DMS79 treated with DMSO at 0.1 percent for 48 hours (cell line): Measurements from ENCODE around the gene UBC.
"Not testable (repeated sequence)": the region's sequence is repeated elsewhere in the genome, so short reads cannot be mapped to it uniquely, and the experiment has no call there.

ENCODE experiments used
- DNase-seq: peaks from one replicate; lab custom pipeline; 2025; lab: John Stamatoyannopoulos, UW

The UBC gene

GRCh38 chr12:124930586-124930985 lies 16.1 kb upstream of the UBC start:
- no peak for DNase-seq

- no peak for DNase-seq
Observed at GRCh38 chr12:124929649-124930419, 15.4 kb upstream of the UBC start.

- DNase-seq = no peak
Observed at GRCh38 chr12:124928912-124929530, 14.6 kb upstream of the UBC start.

- DNase-seq = no peak
Observed at GRCh38 chr12:124928095-124928911, 13.9 kb upstream of the UBC start.

DNA sequence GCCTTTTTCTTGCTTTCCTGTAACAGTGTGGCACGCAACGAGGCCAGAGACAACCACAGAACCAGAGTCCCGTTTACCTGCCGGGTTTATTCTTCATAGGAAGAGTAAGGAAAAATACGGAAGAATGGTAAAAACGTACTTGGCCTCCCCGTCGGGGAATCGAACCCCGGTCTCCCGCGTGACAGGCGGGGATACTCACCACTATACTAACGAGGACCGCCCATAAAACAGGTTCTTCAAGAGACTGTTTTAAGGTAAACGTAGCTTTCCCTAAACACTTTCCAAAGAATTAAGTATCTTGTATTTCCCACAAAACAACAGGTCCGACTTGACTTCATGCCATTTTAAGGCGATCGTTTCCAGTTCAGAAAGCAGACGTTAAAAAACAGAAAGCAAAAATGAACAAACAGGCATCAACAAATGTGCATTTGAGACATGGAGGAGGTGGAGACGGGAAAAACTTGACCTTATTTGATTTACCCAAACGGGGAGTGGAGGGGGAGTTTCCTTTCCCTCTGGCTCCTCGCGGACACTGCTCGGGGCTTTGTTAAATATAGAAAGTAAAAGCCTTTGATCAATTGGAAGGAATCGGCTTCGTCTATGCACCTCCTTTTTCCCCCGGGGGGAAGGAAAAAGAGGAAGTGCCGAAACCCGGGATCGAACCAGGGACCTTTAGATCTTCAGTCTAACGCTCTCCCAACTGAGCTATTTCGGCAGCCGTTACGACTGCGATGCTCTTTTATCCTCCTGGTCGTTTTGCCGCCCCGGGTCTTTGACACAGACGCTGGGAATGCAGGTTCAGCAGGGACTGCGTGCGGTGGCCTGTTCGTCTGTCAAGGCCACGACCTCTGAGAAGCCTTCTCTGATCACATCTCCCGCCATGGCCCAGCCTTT lies 13.0 kb upstream of the UBC start:
- no peak for DNase-seq

- DNase-seq = not testable (repeated sequence)
Observed at GRCh38 chr12:124925782-124926181, 11.3 kb upstream of the UBC start.

DNA sequence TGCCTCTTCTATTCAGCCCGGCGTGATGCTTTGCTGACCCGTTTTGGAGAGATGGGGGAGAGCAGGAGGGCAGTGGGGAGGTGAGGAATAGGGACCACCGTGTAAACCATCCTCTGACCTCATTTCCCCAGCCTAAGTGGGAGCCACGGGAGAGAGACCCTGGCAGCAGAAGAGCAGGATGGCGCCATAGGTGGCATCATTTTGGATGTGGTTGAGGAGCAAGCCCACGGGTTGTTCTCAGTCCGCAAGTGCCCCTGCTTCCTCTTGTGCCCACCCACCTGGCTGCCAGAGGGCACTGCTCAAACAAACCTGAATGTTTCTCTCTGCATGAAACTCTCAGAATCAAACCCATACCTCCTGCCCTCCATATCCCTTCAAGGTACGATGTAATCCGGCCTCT lies 10.7 kb upstream of the UBC start:
- no peak for DNase-seq

GRCh38 chr12:124923905-124924734 lies 9.7 kb upstream of the UBC start:
- no peak for DNase-seq

DNA sequence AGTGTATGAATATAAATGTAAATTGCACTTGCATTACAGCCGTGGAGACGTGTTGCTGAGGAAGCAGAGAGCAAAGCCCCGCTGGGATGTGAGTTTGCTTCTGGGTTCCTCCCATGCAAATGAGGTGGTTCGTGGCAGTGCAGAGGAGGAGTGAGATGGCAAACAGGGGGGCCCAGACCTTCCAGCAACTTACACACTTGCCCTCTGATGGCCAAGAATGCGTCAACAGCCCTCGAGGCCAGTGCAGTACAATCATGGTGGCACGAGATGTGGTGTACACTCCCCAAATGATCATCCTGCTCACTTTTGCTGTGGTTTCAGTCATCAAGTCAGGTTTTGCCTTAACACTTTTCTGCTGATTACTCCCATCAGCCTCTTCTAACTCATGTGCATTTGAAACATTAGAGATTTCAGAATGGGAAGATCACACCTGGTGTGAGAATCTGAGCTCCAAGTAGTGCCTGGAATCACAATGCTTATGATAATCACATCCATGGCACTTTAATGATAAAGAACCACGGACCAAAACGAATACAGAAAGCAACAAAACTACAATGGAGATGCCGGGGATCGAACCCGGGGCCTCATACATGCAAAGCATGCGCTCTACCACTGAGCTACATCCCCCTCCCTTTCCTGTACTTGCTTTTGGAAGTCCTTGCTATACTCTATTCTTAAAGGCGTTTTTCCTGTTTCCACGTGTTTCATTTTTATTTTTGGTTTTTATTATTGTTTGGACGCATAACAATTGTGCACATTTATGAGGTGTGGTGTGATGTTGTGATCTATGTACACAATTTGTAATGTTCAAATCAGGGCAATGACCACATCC lies 7.0 kb upstream of the UBC start:
- no peak for DNase-seq

DNA sequence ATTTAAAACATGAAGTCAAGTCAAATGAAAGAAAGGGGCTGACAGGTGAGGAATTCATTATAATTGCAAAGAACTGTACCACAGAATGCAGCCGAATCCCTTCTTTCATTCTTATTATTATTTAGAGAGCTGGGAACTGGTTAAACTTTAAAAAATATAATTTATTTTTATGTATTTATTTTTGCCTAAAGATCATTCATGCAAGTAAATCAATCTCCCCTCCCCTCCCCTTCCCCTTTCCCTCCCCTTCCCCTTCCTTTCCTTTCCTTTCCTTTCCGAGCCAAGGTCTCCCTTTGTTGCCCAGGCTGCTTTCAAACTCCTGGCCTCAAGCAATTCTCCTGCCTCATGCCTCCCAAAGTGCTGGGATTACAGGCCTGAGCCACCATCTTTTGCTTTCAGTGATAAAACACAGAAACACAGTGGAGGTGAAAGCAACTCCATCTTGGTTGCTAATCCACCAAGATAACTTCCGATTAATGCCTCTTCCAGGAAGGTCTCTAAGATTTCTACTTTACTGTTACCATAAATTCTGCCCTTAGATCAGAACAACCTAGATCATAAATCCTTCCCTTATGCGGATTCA lies 6.0 kb upstream of the UBC start:
- DNase-seq = no peak

- no peak for DNase-seq
Observed at GRCh38 chr12:124919521-124920352, 5.3 kb upstream of the UBC start.

GRCh38 chr12:124918622-124918988 lies 4.2 kb upstream of the UBC start:
- not testable (repeated sequence) for DNase-seq

DNA sequence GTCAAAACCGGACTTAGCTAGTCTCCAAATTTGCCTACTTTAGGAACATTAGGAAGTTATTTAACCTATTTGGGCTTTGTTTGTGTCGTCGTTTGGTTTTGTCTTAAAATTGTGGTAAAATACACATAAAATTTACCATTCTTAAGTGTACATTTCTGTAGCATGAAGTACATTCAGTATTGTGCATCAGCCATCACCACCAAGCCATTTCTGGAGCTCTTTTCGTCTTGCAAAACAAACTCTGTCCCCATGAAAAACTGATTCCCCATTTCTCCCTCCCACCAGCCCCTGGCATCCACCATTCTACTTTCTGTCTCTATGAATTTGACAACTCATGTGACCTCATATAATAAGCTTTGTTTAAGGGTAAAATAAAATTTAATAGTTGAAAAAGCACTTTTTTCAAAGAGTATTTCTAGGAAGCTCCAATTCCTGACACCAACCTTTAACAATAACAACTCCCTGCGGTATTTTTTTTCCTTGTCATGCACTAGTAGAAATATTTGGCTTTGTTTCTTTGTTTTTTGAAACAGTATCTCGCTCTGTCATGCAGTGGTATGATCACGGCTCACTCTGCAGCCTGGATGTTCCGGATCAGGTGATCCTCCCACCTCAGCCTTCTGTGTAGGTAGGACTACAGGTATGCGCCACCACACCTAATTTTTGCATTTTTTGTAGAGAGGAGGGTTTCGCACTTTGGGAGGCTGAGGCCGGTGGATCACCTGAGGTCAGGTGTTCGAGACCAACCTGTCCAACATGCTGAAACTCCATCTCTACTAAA lies 3.6 kb upstream of the UBC start:
- DNase-seq = no peak

DNA sequence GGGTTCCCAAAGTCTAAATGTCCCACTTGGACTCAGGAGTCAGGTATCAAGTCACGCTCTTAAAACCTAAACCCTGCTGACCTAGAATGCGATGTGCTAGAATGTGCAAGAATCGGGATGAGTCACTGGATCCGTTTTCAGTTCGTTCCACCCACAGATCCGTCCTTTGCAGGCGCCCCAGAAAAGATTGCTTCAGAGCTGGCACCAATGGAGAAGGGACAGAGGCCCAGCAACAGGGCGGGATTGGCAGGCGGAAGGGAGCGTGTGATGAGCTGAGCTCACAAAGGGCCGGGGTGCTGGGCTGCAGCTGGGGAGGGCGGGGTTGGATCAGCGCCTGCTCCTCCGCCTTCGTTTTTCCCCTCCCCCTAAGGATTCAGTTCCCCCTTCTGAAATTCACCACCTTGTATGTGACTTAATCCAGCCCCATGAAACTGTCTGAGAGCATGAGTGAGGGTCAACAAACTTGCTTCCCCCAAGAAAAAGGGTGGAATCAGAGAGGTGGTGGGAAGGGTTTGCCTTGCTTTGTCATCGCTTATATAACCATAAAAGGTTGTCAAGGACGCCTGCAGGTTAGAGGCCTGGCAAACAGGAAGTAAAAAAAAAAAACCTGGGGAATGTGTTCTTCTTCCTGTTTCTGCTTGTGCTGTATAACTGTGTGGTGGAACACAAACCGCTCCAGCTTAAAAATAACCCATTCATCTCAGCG lies 2.8 kb upstream of the UBC start:
- no peak for DNase-seq

- no peak for DNase-seq
Observed at GRCh38 chr12:124916374-124917134, 2.1 kb upstream of the UBC start.
